CD4-positive, alpha-beta T cell (primary cell): ENCODE measurements around the gene PANK1. TPM values are rescaled to one million over a fixed set of nuclear protein-coding genes. Genes with fewer than 3 reads are reported as not detected.

Experiments
- ATAC-seq: fragments of 200-7000 bp; cut with Tn5 transposase; one replicate; pipeline ENCODE4 v1.10.0; 2022; ENCODE audit warnings: mild to moderate bottlenecking; ENCODE audit not compliant: poor library complexity
- CTCF ChIA-PET: fragments of 350-600 bp; sonication (Branson Sonifier 250); formaldehyde crosslinking; loops from one replicate; lab custom pipeline; 2021; ENCODE audit warnings: antibody characterized with exemption, inconsistent platforms; lab: Charles Lee
- POLR2A ChIA-PET: fragments of 350-600 bp; sonication (Branson Sonifier 250); formaldehyde crosslinking; loops from one replicate; lab custom pipeline; 2021; ENCODE audit warnings: antibody characterized with exemption, inconsistent platforms; lab: Charles Lee
- DNase-seq, 14 experiments: peaks; one replicate each; pipeline ENCODE4 v3.0.0-alpha.2; 2013 to 2020; ENCODE audit warnings: mixed read lengths in 2 of 14
- H3K27ac ChIP-seq, 2 donors: one replicate each; pipeline versions ENCODE4 v1.5.1 to v1.7.0; 2013; ENCODE audit warnings: low read length in 2 of 2, low read depth in 1 of 2, mild to moderate bottlenecking in 1 of 2
- H3K27me3 ChIP-seq, 2 experiments: 1 replicate in 1 of 2; 2 replicates in 1 of 2; pipeline versions ENCODE4 v1.6.1 to v1.7.0; 2013; ENCODE audit warnings: low read length in 2 of 2, control low read depth in 1 of 2, mild to moderate bottlenecking in 1 of 2, moderate library complexity in 1 of 2; ENCODE audit not compliant: insufficient read depth in 2 of 2, control insufficient read depth in 1 of 2
- H3K36me3 ChIP-seq: one replicate; pipeline ENCODE4 v1.6.1; 2013; ENCODE audit warnings: low read length, control low read depth; ENCODE audit not compliant: insufficient read depth
- H3K4me1 ChIP-seq: one replicate; pipeline ENCODE4 v1.6.1; 2013; ENCODE audit warnings: low read length, control low read depth; ENCODE audit not compliant: insufficient read depth
- H3K4me3 ChIP-seq: one replicate; pipeline ENCODE4 v1.5.1; 2013; ENCODE audit warnings: mild to moderate bottlenecking, low read length, moderate library complexity
- H3K9me3 ChIP-seq, 2 experiments: 1 replicate in 1 of 2; 2 replicates in 1 of 2; pipeline versions ENCODE4 v1.6.1 to v1.7.0; 2013; ENCODE audit warnings: low read length in 2 of 2, mild to moderate bottlenecking in 2 of 2, control low read depth in 1 of 2, moderate library complexity in 1 of 2; ENCODE audit not compliant: control insufficient read depth in 1 of 2, insufficient read depth in 1 of 2
- H3K27ac Mint-ChIP-seq: one replicate; pipeline ENCODE4 v1.8.0; 2020; ENCODE audit warnings: mixed read lengths
- H3K27me3 Mint-ChIP-seq: one replicate; pipeline ENCODE4 v1.8.0; 2021; ENCODE audit warnings: mixed read lengths
- H3K36me3 Mint-ChIP-seq: one replicate; pipeline ENCODE4 v1.8.0; 2021; ENCODE audit warnings: low read depth, mixed read lengths
- H3K4me1 Mint-ChIP-seq: one replicate; pipeline ENCODE4 v1.8.0; 2021; ENCODE audit warnings: low read depth, mixed read lengths
- H3K4me3 Mint-ChIP-seq: one replicate; pipeline ENCODE4 v1.8.0; 2020; ENCODE audit warnings: mild to moderate bottlenecking, mixed read lengths
- H3K9me3 Mint-ChIP-seq: one replicate; pipeline ENCODE4 v1.8.0; 2020; ENCODE audit warnings: mixed read lengths
- CTCF ChIP-seq: fragments of 200-600 bp; IDR thresholded peaks from one replicate; pipeline ENCODE4 v1.8.0; 2022; ENCODE audit warnings: antibody characterized with exemption, mild to moderate bottlenecking
- intact Hi-C, 2 experiments: fragments of 100-400 bp; cut with DNase I in 1 of 2; cut with micrococcal nuclease in 1 of 2; formaldehyde crosslinking; loops; one replicate each; pipeline versions ENCODE4 v1.15.1 to v1.9.0; 2023 to 2025; cut with DNase I, micrococcal nuclease
- total RNA-seq, 174 experiments: library from RNA in 2 of 174; stranded (reverse) in 2 of 174; gene quantifications; one replicate each; pipeline ENCODE4 v1.2.3 and lab custom pipeline; 2021 to 2026

Gene PANK1
- total RNA-seq, 2 experiments from 2014 or later: 0.55 to 0.61 TPM

GRCh38 chr10:89633484-89633883 is 11.6 kb downstream of the PANK1 start:
- intact Hi-C loops: no loop called here
- H3K4me3 ChIP-seq: no peak overlapping the region
- Mint-ChIP-seq H3K4me3 (no peak overlapping the region), H3K4me1 (no peaks in the 10 kb centered on the region), H3K36me3 (no peaks in the 10 kb centered on the region), H3K27me3 (no peaks in the 10 kb centered on the region), H3K27ac (no peak overlapping the region), H3K9me3 (no peaks in the 10 kb centered on the region)
- no peak overlapping the region for H3K27ac ChIP-seq
- ChIA-PET CTCF (no interaction called here), POLR2A (no interaction called here)
- ATAC-seq (no peak), DNase-seq (no peak)
- no peaks in the 10 kb centered on the region for H3K27me3 ChIP-seq
- H3K9me3 ChIP-seq: no peaks in the 10 kb centered on the region
- H3K4me1 ChIP-seq: no peaks in the 10 kb centered on the region
- H3K36me3 ChIP-seq: no peaks in the 10 kb centered on the region
- TF ChIP-seq CTCF: no peak

GRCh38 chr10:89632824-89633223 is 12.2 kb downstream of the PANK1 start:
- no peaks in the 10 kb centered on the region for H3K4me1 Mint-ChIP-seq
- Histone ChIP-seq H3K4me1 (no peaks in the 10 kb centered on the region), H3K27me3 (no peaks in the 10 kb centered on the region), H3K27ac (no peak overlapping the region), H3K36me3 (no peaks in the 10 kb centered on the region), H3K9me3 (no peaks in the 10 kb centered on the region), H3K4me3 (no peak overlapping the region)
- H3K9me3 Mint-ChIP-seq: no peaks in the 10 kb centered on the region
- H3K36me3 Mint-ChIP-seq: no peaks in the 10 kb centered on the region
- DNase-seq: no peak
- H3K27me3 Mint-ChIP-seq: no peaks in the 10 kb centered on the region
- no peak for ATAC-seq
- H3K27ac Mint-ChIP-seq: no peak overlapping the region
- H3K4me3 Mint-ChIP-seq: no peak overlapping the region
- intact Hi-C loops: no loop called here
- CTCF ChIA-PET: no interaction called here
- no peak for TF ChIP-seq CTCF
- POLR2A ChIA-PET: no interaction called here

- CTCF ChIA-PET: no interaction called here
- H3K27ac Mint-ChIP-seq: no peak overlapping the region
- no peaks in the 10 kb centered on the region for H3K27me3 ChIP-seq
Measured at GRCh38 chr10:89627830-89628229, 17.2 kb downstream of the PANK1 start.

More at GRCh38 chr10:89627830-89628229, 17.2 kb downstream of the PANK1 start:
- Histone ChIP-seq H3K27ac (no peak overlapping the region), H3K4me3 (no peak overlapping the region), H3K36me3 (no peaks in the 10 kb centered on the region), H3K9me3 (peaks cover 0 to 4% of the 10 kb centered on the region in 2 experiments), H3K4me1 (no peaks in the 10 kb centered on the region)
- no peaks in the 10 kb centered on the region for H3K9me3 Mint-ChIP-seq
- no peaks in the 10 kb centered on the region for H3K4me1 Mint-ChIP-seq
- POLR2A ChIA-PET: no interaction called here
- H3K36me3 Mint-ChIP-seq: no peaks in the 10 kb centered on the region
- no peak for DNase-seq
- H3K27me3 Mint-ChIP-seq: no peaks in the 10 kb centered on the region
- intact Hi-C loops: no loop called here
- no peak overlapping the region for H3K4me3 Mint-ChIP-seq
- ATAC-seq: no peak
- no peak for TF ChIP-seq CTCF
